ENCODE results near the gene DYNLT2B.

DNA sequence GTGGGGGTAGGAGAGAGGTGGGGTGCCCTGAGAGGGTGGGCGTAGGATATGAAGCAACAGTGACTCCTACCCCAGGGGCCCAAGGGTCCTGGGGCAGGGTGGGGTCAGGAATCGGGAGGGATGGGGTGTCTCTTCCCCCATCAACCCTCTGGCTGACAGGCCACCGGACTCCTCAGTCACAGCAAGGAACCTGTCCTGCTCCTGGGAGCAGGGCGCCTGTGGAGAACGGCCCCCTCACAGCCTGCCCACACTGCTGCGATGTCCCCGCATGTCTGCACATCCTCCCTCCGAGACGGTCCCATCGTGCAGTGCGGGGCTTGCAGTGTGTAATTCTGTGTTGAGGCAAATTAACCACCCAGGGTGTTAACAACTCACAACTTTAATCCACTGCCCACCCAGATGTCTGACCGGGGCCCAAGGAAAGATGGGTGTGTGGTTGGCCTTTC is 17.5 kb upstream of the DYNLT2B start:
- TF ChIP-seq, protein P1, sequence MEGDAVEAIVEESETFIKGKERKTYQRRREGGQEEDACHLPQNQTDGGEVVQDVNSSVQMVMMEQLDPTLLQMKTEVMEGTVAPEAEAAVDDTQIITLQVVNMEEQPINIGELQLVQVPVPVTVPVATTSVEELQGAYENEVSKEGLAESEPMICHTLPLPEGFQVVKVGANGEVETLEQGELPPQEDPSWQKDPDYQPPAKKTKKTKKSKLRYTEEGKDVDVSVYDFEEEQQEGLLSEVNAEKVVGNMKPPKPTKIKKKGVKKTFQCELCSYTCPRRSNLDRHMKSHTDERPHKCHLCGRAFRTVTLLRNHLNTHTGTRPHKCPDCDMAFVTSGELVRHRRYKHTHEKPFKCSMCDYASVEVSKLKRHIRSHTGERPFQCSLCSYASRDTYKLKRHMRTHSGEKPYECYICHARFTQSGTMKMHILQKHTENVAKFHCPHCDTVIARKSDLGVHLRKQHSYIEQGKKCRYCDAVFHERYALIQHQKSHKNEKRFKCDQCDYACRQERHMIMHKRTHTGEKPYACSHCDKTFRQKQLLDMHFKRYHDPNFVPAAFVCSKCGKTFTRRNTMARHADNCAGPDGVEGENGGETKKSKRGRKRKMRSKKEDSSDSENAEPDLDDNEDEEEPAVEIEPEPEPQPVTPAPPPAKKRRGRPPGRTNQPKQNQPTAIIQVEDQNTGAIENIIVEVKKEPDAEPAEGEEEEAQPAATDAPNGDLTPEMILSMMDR (IDR thresholded peaks at IDR 0.05; ENCODE audit: poor library complexity) = no peak
- TF ChIP-seq EZH2phosphoT487 (IDR thresholded peaks at IDR 0.05; ENCODE audit: low read depth, severe bottlenecking, unreplicated experiment) = no peak
